Muscle of leg (tissue), 11 donors: Measurements from ENCODE around the gene FBXL13. TPM values are rescaled to one million over a fixed set of nuclear protein-coding genes. Genes with fewer than 3 reads are reported as not detected.
"Not testable (repeated sequence)": the region's sequence is repeated elsewhere in the genome, so short reads cannot be mapped to it uniquely, and the experiment has no call there.

ENCODE experiments used
- DNase-seq: peaks from one replicate; pipeline ENCODE4 v3.0.0; 2013
- H3K27ac ChIP-seq: one replicate; pipeline ENCODE4 v1.5.1; 2013; ENCODE audit warnings: mild to moderate bottlenecking, low read length, control low read depth
- H3K27me3 ChIP-seq: one replicate; pipeline ENCODE4 v1.6.1; 2013; ENCODE audit warnings: low read length; ENCODE audit not compliant: control insufficient read depth, insufficient read depth
- H3K36me3 ChIP-seq: one replicate; pipeline ENCODE4 v1.6.1; 2013; ENCODE audit warnings: low read length; ENCODE audit not compliant: control insufficient read depth, insufficient read depth
- H3K4me1 ChIP-seq: one replicate; pipeline ENCODE4 v1.6.1; 2013; ENCODE audit warnings: low read length; ENCODE audit not compliant: control insufficient read depth, insufficient read depth
- H3K4me3 ChIP-seq: one replicate; pipeline ENCODE4 v1.5.1; 2013; ENCODE audit warnings: low read length, control low read depth
- H3K9me3 ChIP-seq: replicated peaks from 2 replicates; pipeline ENCODE4 v1.6.1; 2013; ENCODE audit warnings: low read depth, low read length; ENCODE audit not compliant: control insufficient read depth
- WGBS: methylation state at CpG from one replicate; pipeline ENCODE4 v1.1.5; 2013; ENCODE audit warnings: missing lambda C conversion rate; ENCODE audit not compliant: insufficient coverage; 5-methylcytosine and 5-hydroxymethylcytosine counted together
- polyA plus RNA-seq, 8 donors: library from polyadenylated mRNA; unstranded; fragments of 120-200 nt; gene quantifications; one replicate each; pipeline versions ENCODE4 v1.2.1 to v1.2.3, GENCODE V29; 2013; ENCODE audit warnings: inconsistent platforms in 1 of 8, low replicate concordance in 1 of 8; ENCODE audit not compliant: insufficient read length in 8 of 8, insufficient read depth in 1 of 8
- total RNA-seq: library from RNA; stranded (reverse); fragments of 120-200 nt; gene quantifications from one replicate; pipeline ENCODE4 v1.2.4, GENCODE V29; 2013

Gene FBXL13
- total and polyA plus RNA-seq, 9 donors, result 0.47 to 1.2 (median 0.74) TPM

GRCh38 chr7:103082497-103082896 lies 7.9 kb upstream of the FBXL13 start:
- Histone ChIP-seq H3K4me1 (no peaks in the 10 kb centered on the region), H3K27ac (no peak overlapping the region), H3K9me3 (no peaks in the 10 kb centered on the region), H3K36me3 (peaks cover 7% of the 10 kb centered on the region), H3K4me3 (no peak overlapping the region), H3K27me3 (no peaks in the 10 kb centered on the region)
- no peak for DNase-seq
- WGBS, result no CpG with 5 or more reads among the region's 1 CpG

DNA sequence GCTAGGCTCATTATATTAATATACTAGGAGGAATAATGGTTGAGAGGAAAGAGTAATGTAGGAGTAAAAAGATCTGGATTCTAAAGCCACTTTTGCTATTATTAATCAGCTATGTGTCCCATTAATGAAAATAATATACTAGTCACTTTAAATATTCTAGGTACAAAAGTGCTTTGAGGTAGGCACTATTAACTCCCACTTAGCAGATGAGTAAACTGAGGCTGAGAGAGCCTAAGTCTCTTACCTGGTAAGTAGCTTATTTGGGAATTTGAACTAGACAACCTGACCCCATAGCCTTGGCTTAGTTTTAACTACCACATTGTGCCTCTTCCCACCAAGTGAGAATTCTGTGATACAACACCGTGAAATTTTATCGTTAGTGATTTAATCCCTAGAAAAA lies 6.3 kb upstream of the FBXL13 start:
- WGBS, result no CpG with 5 or more reads among the region's 2 CpGs
- no peak for DNase-seq
- peaks cover 3% of the 10 kb centered on the region for H3K4me1 ChIP-seq
- no peak overlapping the region for H3K4me3 ChIP-seq
- no peaks in the 10 kb centered on the region for H3K9me3 ChIP-seq
- H3K36me3 ChIP-seq, result peaks cover 7% of the 10 kb centered on the region
- no peak overlapping the region for H3K27ac ChIP-seq
- H3K27me3 ChIP-seq, result no peaks in the 10 kb centered on the region

GRCh38 chr7:103079836-103080235 lies 5.2 kb upstream of the FBXL13 start:
- peaks cover 6% of the 10 kb centered on the region for H3K36me3 ChIP-seq
- no peak overlapping the region for H3K27ac ChIP-seq
- no peak for DNase-seq
- H3K9me3 ChIP-seq, result no peaks in the 10 kb centered on the region
- WGBS, result no CpG with 5 or more reads among the region's 3 CpGs
- H3K4me3 ChIP-seq, result no peak overlapping the region
- H3K4me1 ChIP-seq, result peaks cover 5% of the 10 kb centered on the region
- H3K27me3 ChIP-seq, result no peaks in the 10 kb centered on the region

DNA sequence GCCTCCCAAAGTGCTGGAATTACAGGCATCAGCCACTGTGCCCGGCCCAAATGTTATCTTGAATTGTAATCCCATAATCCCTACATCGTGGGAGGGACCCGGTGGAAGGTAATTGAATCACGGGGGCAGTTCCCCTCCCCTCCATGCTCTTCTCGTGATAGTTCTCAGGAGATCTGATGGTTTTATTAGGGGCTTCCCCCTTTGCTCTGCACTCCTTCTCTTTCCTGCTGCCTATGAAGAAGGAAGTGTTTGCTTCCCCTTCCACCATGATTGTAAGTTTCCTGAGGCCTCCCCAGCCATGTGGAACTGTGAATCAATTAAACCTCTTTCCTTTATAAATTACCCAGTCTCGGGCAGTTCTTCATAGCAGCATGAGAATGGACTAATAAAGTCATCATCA lies 3.6 kb upstream of the FBXL13 start:
- H3K4me1 ChIP-seq, result peaks cover 13% of the 10 kb centered on the region
- DNase-seq, H3K27ac ChIP-seq, H3K9me3 ChIP-seq, H3K36me3 ChIP-seq, H3K27me3 ChIP-seq, H3K4me3 ChIP-seq: not testable (repeated sequence)
- no CpG with 5 or more reads among the region's 6 CpGs for WGBS

DNA sequence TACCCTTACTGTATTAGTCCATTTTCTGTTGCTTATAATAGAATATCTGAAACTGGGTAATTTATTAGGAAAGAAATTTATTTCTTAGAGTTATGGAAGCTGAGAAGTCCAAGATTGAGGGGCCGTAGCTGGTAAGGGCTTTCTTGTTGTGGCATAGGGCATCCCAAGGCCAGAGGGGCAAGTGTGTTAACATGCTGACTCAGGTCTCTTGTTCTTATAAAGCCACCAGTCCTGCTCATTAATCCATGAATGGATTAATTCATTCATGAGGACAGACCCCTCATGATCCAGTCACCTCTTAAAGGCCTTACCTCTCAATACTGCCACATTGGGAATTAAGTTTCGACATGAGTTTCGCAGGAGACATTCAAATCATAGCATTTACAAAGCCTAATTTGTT lies 2.7 kb upstream of the FBXL13 start:
- H3K4me3 ChIP-seq, result no peak overlapping the region
- H3K4me1 ChIP-seq, result peaks cover 13% of the 10 kb centered on the region
- H3K36me3 ChIP-seq, result no peaks in the 10 kb centered on the region
- no peaks in the 10 kb centered on the region for H3K27me3 ChIP-seq
- no CpG with 5 or more reads among the region's 3 CpGs for WGBS
- H3K9me3 ChIP-seq, result no peaks in the 10 kb centered on the region
- no peak overlapping the region for H3K27ac ChIP-seq
- no peak for DNase-seq

- 78% methylated on average over 4 of the region's 7 CpGs for WGBS
- no peak for DNase-seq
- peaks cover 13% of the 10 kb centered on the region for H3K4me1 ChIP-seq
- H3K36me3 ChIP-seq, result no peaks in the 10 kb centered on the region
- no peaks in the 10 kb centered on the region for H3K9me3 ChIP-seq
- no peak overlapping the region for H3K4me3 ChIP-seq
- H3K27ac ChIP-seq, result no peak overlapping the region
- no peaks in the 10 kb centered on the region for H3K27me3 ChIP-seq
These were observed 2.2 kb upstream of the FBXL13 start for GRCh38 chr7:103076764-103077163.

DNA sequence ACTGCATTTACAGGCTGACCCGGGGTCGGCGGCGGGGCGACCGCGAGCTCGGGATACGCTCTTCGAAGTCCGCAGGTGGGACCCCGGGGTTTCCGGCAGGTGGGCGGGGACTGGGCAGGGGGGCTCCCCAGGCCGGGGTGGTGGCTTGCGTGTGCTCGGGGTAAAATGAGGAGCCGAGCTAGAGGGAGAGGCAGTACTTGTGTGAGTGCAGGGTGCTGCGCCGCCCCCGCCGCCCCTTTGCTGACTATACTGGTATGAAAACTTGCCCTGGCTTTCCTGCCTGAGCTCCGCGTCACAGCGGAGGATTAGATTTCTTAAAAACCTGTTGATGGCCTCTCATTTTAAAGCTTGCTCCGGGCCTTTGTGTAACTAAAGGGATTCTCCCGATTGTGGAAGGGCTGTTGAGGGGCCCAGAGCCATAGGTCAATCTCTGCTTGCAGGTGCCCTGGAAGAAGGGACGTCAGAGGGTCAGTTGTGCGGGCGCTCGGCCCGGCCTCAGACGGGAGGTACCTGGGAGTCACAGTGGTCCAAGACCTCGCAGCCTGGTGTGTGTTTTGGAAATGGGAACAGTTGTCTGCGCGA lies 832 bp upstream of the FBXL13 start:
- DNase-seq, result peak; percentile 71
- WGBS, result under 1% methylated on average over 33 of the region's 36 CpGs
- H3K4me3 ChIP-seq, result peak overlapping the region; percentile 86

DNA sequence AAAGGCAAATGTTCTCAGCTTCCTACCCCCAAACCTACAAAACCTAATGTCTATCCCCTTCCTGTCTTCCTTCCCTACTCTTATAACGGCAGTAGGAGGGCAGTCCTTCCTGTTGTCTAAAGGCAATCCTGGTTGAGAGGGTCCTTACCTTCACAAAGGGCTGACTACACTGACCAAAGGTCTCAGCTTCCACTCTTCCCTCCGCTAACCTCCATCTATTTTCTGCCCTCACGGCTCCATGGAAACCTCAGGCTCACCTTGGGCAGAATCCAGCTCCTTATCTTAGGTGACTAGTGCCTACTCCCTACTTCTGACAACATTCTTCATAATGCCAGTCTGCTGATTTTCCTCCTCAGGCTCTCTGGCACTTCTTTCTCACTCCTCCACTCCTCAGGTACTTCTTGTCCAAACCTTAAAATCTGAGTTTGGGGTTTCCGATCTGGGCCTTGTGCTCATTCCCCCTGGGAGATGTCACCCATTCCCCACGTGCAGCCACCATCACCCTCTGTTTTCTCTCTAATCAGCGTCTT lies 542 bp downstream of the FBXL13 start:
- Histone ChIP-seq H3K27ac (peak overlapping the region; percentile 93), H3K4me1 (peaks cover 13% of the 10 kb centered on the region), H3K4me3 (peak overlapping the region; percentile 86), H3K27me3 (no peaks in the 10 kb centered on the region), H3K9me3 (no peaks in the 10 kb centered on the region), H3K36me3 (no peaks in the 10 kb centered on the region)
- WGBS, result 18% methylated on average over 6 of the region's 6 CpGs
- no peak for DNase-seq

More for the DNA sequence above, 832 bp upstream of the FBXL13 start:
- Histone ChIP-seq H3K27ac (peak overlapping the region; percentile 80), H3K36me3 (no peaks in the 10 kb centered on the region), H3K4me1 (peaks cover 13% of the 10 kb centered on the region), H3K27me3 (no peaks in the 10 kb centered on the region), H3K9me3 (no peaks in the 10 kb centered on the region)

DNA sequence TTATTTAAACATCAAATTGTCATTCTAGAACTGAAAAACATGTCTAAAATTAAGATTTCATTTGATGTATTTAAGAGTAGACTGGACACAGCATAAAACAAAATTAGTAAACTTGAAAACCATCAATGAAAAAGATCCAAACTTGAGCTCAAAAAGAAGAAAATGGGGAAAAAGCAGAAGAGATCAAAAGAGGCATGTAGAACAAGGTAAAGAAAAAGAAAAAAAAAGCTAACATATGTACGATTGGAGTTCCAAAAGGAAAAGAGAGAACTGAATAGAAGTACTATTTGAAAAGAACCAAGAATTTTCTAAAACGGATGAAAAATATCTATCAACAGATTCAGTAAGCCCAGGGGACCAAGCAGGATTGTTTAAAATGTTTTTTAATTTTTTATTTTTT lies 3.6 kb downstream of the FBXL13 start:
- no peak overlapping the region for H3K4me3 ChIP-seq
- no peaks in the 10 kb centered on the region for H3K27me3 ChIP-seq
- no peaks in the 10 kb centered on the region for H3K9me3 ChIP-seq
- H3K4me1 ChIP-seq, result peaks cover 10% of the 10 kb centered on the region
- no peaks in the 10 kb centered on the region for H3K36me3 ChIP-seq
- no CpG with 5 or more reads among the region's 2 CpGs for WGBS
- DNase-seq, result no peak
- no peak overlapping the region for H3K27ac ChIP-seq

DNA sequence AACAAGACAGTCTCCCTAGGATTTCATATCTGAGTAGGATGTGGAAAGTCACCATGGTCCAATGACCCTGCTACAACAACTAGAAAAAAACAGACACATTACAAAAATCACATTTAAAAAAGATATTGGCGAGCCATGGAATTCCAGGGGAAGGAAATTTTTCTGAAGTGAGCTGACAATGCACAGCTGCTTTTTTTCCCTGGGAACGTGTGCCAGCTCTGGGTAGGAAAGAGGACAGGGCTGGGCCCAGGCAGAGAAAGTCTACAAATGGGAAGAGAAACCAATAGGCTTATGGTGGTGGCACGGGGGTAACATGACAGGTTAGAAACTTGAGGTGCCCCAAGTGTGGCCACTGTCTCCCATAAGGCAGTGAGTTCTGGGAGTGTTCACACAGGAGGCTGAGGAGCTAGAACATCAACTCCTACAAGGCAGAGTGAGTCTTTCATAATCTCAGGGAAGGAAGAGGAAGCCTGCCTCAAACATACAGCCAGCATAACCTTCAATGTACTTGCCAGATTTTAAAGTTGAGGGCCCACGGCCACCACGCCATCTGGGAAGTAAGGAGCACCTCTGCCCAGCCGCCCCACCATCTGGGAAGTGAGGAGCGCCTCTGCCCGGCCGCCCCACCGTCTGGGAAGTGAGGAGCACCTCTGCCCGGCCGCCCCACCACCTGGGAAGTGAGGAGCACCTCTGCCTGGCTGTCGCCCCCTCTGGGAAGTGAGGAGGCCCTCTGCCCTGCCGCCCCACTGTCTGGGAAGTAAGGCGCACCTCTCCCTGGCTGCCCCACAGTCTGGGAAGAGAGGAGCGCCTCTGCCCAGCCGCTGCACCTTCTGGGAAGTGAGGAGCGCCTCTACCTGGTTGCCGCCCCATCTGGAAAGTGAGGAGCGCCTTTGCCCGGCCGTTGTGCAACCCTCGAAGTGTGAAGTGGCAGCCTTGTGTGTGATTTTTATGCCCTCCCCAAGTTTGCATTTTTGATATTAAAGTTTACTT lies 5.9 kb downstream of the FBXL13 start:
- 94% methylated on average over 17 of the region's 23 CpGs for WGBS
- no peaks in the 10 kb centered on the region for H3K27me3 ChIP-seq
- no peaks in the 10 kb centered on the region for H3K36me3 ChIP-seq
- H3K4me1 ChIP-seq, result peaks cover under 1% of the 10 kb centered on the region
- no peak overlapping the region for H3K4me3 ChIP-seq
- H3K27ac ChIP-seq, result no peak overlapping the region
- DNase-seq, result no peak
- no peaks in the 10 kb centered on the region for H3K9me3 ChIP-seq
